Neural cell (in vitro differentiated cells): ENCODE measurements around the gene JPH4. TPM values are rescaled to one million over a fixed set of nuclear protein-coding genes. Genes with fewer than 3 reads are reported as not detected.
A peak's percentile ranks its signal among the peaks of the same experiment; 100 is the strongest.

Experiments
- H2AFZ ChIP-seq: fragments of 200-600, 300-800 bp; sonication (generic), shearing (Covaris generic); 2 replicates; pipeline ENCODE4 v1.6.0; 2014; ENCODE audit warnings: low read depth, mild to moderate bottlenecking, antibody characterized with exemption, low read length, moderate library complexity
- H3F3A ChIP-seq: fragments of 200-600 bp; shearing (Covaris generic); 2 replicates; pipeline ENCODE4 v1.6.1; 2016; ENCODE audit warnings: mild to moderate bottlenecking, moderate library complexity, mixed read lengths, antibody characterized with exemption, low read length; ENCODE audit not compliant: insufficient read depth, poor library complexity, severe bottlenecking
- H3K27ac ChIP-seq: fragments of 200-600, 300-800 bp; sonication (generic), shearing (Covaris generic); 2 replicates; pipeline ENCODE4 v1.5.1; 2014; ENCODE audit warnings: mild to moderate bottlenecking, low read length, moderate library complexity
- H3K27me3 ChIP-seq: fragments of 300-800, 200-600 bp; sonication (generic), shearing (Covaris generic); 2 replicates; pipeline ENCODE4 v1.6.0; 2014; ENCODE audit warnings: mild to moderate bottlenecking, low read depth, low read length, moderate library complexity; ENCODE audit not compliant: insufficient read depth
- H3K36me3 ChIP-seq: fragments of 300-800, 200-600 bp; sonication (generic), shearing (Covaris generic); 2 replicates; pipeline ENCODE4 v1.5.1; 2014; ENCODE audit warnings: mild to moderate bottlenecking, antibody characterized with exemption, low read length, moderate library complexity; ENCODE audit not compliant: insufficient read depth
- H3K4me2 ChIP-seq: fragments of 300-800, 200-600 bp; sonication (generic), shearing (Covaris generic); 2 replicates; pipeline ENCODE4 v1.6.0; 2014; ENCODE audit warnings: mild to moderate bottlenecking, low read length
- H3K4me3 ChIP-seq: fragments of 300-800, 200-600 bp; sonication (generic), shearing (Covaris generic); 2 replicates; pipeline ENCODE4 v1.5.1; 2014; ENCODE audit warnings: mild to moderate bottlenecking, low read length, moderate library complexity
- H3K79me2 ChIP-seq: fragments of 200-600 bp; shearing (Covaris generic); replicated peaks from 2 replicates; pipeline ENCODE4 v1.6.0; 2014; ENCODE audit warnings: mild to moderate bottlenecking, low read length, moderate library complexity; ENCODE audit not compliant: insufficient read depth
- H3K9ac ChIP-seq: fragments of 300-800, 200-600 bp; sonication (generic), shearing (Covaris generic); 2 replicates; pipeline ENCODE4 v1.6.1; 2016; ENCODE audit warnings: mild to moderate bottlenecking, low read length, mixed read lengths
- H3K9me2 ChIP-seq: fragments of 200-600 bp; shearing (Covaris generic); 2 replicates; pipeline ENCODE4 v1.6.1; 2016; ENCODE audit warnings: mild to moderate bottlenecking, low read length, mixed read lengths; ENCODE audit not compliant: insufficient read depth
- H3K9me3 ChIP-seq: fragments of 200-600, 300-800 bp; sonication (generic), shearing (Covaris generic); 2 replicates; pipeline ENCODE4 v1.6.1; 2016; ENCODE audit warnings: mild to moderate bottlenecking, mixed run types, low read length, moderate library complexity, mixed read lengths
- H4K20me1 ChIP-seq: fragments of 200-600 bp; shearing (Covaris generic); 2 replicates; pipeline ENCODE4 v1.6.1; 2016; ENCODE audit warnings: mild to moderate bottlenecking, mixed run types; ENCODE audit not compliant: insufficient read depth
- CTCF ChIP-seq: fragments of 450-650 bp; IDR thresholded peaks from 2 replicates; pipeline ENCODE4 v1.5.1; 2014; ENCODE audit warnings: antibody characterized with exemption, mild to moderate bottlenecking, moderate library complexity; ENCODE audit not compliant: poor library complexity, severe bottlenecking
- EP300 ChIP-seq: fragments of 450-650 bp; conservative IDR thresholded peaks from 2 replicates; pipeline ENCODE4 v1.6.1; 2014; ENCODE audit warnings: antibody characterized with exemption, mild to moderate bottlenecking, moderate library complexity; ENCODE audit not compliant: poor library complexity, severe bottlenecking
- EZH2 ChIP-seq: fragments of 200-600, 300-800 bp; shearing (Covaris generic), sonication (generic); IDR thresholded peaks from 2 replicates; pipeline ENCODE4 v1.6.1; 2014; ENCODE audit warnings: antibody characterized with exemption, low read length, borderline replicate concordance, mild to moderate bottlenecking; ENCODE audit not compliant: insufficient read depth, poor library complexity, severe bottlenecking
- POLR2AphosphoS5 ChIP-seq: IDR thresholded peaks from 2 replicates; pipeline ENCODE4 v1.6.1; 2012
- REST ChIP-seq: IDR thresholded peaks from 2 replicates; pipeline ENCODE4 v1.6.1; 2012; ENCODE audit warnings: borderline replicate concordance
- SMC3 ChIP-seq: fragments of 450-650 bp; conservative IDR thresholded peaks from 2 replicates; pipeline ENCODE4 v1.6.1; 2014; ENCODE audit warnings: antibody characterized with exemption, mild to moderate bottlenecking, moderate library complexity; ENCODE audit not compliant: poor library complexity
- polyA plus RNA-seq: library from polyadenylated mRNA; depleted of rRNA; stranded (reverse); fragments of >200 nt; gene quantifications from 2 replicates; pipeline ENCODE4 v1.2.3, GENCODE V29; 2014

JPH4 gene
- polyA plus RNA-seq, 1 donor from 2014 or later = 68.2 TPM

GRCh38 chr14:23566778-23567185 is 11.8 kb downstream of the JPH4 start:
- H3K27ac ChIP-seq = peak overlapping the region; percentile 86

GRCh38 chr14:23566112-23566777 is 12.3 kb downstream of the JPH4 start:
- peak overlapping the region; percentile 88 for H3K9ac ChIP-seq
- H3K79me2 ChIP-seq = no peaks in the 10 kb centered on the region

More at GRCh38 chr14:23566778-23567185, 11.8 kb downstream of the JPH4 start:
- Histone ChIP-seq H3K9ac (peak overlapping the region; percentile 88), H3K27me3 (no peaks in the 10 kb centered on the region), H3K4me2 (peak overlapping the region; percentile 68), H3K36me3 (no peaks in the 10 kb centered on the region), H3F3A (no peaks in the 10 kb centered on the region), H3K9me3 (no peaks in the 10 kb centered on the region), H3K79me2 (no peaks in the 10 kb centered on the region), H4K20me1 (no peaks in the 10 kb centered on the region), H3K9me2 (no peaks in the 10 kb centered on the region), H3K4me3 (peak overlapping the region; percentile 73), H2AFZ (no peak overlapping the region)
- TF ChIP-seq CTCF (peak; percentile 18), EP300 (no peak), SMC3 (no peak), EZH2 (no peak)

GRCh38 chr14:23565626-23566025 is 13.0 kb downstream of the JPH4 start:
- TF ChIP-seq REST (no peak), CTCF (no peak), POLR2AphosphoS5 (peak; percentile 6)
- H3K4me2 ChIP-seq = no peak overlapping the region

More at GRCh38 chr14:23566112-23566777, 12.3 kb downstream of the JPH4 start:
- Histone ChIP-seq H3K9me2 (no peaks in the 10 kb centered on the region), H3K9me3 (no peaks in the 10 kb centered on the region), H3K36me3 (no peaks in the 10 kb centered on the region), H3F3A (no peaks in the 10 kb centered on the region), H4K20me1 (no peaks in the 10 kb centered on the region), H3K4me2 (peak overlapping the region; percentile 68), H3K4me3 (peak overlapping the region; percentile 73), H3K27ac (peak overlapping the region; percentile 86), H2AFZ (no peak overlapping the region), H3K27me3 (no peaks in the 10 kb centered on the region)
- peak; percentile 6 for TF ChIP-seq POLR2AphosphoS5
- TF ChIP-seq EZH2 = no peak

More at GRCh38 chr14:23565626-23566025, 13.0 kb downstream of the JPH4 start:
- H4K20me1 ChIP-seq = no peaks in the 10 kb centered on the region
- no peaks in the 10 kb centered on the region for H3K27me3 ChIP-seq
- H3K36me3 ChIP-seq = no peaks in the 10 kb centered on the region
- no peaks in the 10 kb centered on the region for H3K79me2 ChIP-seq
- no peak overlapping the region for H3K27ac ChIP-seq
- no peaks in the 10 kb centered on the region for H3K9me3 ChIP-seq
- no peak overlapping the region for H2AFZ ChIP-seq
- H3K9me2 ChIP-seq = no peaks in the 10 kb centered on the region
- no peak overlapping the region for H3K4me3 ChIP-seq
- no peak overlapping the region for H3K9ac ChIP-seq
- no peaks in the 10 kb centered on the region for H3F3A ChIP-seq
